GM19023 (cell line): Measurements from ENCODE around the gene ETFRF1.

Experiments
- ATAC-seq: cut with Tn5 transposase; IDR thresholded peaks from one replicate; pipeline ENCODE4 v1.9.1; 2021; ENCODE audit warnings: mild to moderate bottlenecking, moderate library complexity; ENCODE audit not compliant: unreplicated experiment

Gene ETFRF1, protein sequence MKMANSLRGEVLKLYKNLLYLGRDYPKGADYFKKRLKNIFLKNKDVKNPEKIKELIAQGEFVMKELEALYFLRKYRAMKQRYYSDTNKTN

GRCh38 chr12:25195056-25195971, at the start of gene ETFRF1, which contains the start of gene DNAI7:
ETFRF1 (plus strand) TSS chr12:25195237; CDS start chr12:25203957, 8,720 bp downstream.
DNAI7 (minus strand) TSS chr12:25195160; CDS start chr12:25195078, 82 bp downstream.
- ATAC-seq, result peak; percentile 98

- no peak for ATAC-seq
These were observed 48.4 kb upstream of the ETFRF1 start for GRCh38 chr12:25146686-25147085.

- ATAC-seq, result no peak
These were observed 43.6 kb upstream of the ETFRF1 start for GRCh38 chr12:25151476-25151875.

DNA sequence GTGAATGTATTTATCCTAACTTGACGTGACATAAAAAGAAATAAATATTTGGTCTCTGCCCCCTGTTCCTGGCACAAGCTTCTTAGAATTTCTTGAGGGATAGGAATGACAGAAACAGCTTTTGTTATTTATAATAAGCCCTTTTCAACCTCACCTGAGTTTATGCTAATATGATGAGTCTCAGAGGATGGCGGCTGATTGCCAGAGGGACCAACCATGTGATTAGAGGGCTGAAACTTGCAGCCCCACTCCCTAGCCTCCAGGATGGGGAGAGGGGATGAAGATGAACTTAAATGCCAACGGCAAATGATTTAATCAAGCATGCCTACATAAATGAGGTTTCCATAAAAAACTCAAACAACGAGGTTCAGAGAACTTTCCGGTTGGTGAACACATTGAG, 43.0 kb upstream of the ETFRF1 start:
- no peak for ATAC-seq

DNA sequence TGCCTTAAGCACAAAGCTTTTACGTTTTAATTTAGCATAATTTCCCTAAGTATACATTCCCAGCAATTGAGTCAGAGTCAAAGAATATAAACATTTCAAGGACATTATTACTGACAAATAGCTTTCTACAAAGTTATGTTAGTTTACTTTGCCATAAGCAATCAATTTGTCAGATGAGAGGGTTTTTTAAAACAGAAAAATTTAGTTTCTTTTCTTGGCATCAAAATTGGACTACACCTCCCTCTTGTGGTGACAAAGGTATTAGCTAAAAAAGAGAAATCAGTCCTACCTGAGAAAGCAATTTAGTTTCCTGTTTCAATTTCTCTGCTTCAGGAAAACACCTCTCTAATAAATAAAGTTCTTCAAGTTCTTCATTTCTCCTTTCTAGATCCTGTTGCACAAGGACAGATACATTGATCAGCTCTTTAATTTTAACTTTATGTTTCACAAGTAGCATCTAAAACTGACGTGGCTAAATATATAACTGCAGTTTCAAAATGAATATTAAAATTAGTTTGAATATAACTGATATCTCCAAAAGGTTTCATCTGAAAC, 39.9 kb upstream of the ETFRF1 start:
- no peak for ATAC-seq

- ATAC-seq, result no peak
These were observed 39.0 kb upstream of the ETFRF1 start for GRCh38 chr12:25156061-25156460.

DNA sequence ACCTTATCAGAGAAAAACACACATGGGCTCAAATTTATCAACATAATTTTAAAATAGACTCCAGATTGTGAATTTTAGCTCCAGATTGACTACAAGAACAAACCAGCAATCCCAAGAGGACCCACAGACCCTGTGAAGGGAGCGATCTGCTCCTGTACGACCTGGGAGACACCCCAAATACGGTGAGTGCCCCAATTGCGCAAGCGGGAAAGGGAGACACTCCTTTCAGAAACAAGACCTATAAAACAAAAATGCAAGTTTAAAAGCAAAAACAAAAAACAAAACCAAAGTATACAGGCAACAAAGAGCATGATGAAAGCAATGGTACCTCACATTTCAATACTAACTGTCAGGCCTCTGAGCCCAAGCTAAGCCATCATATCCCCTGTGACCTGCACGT, 32.2 kb upstream of the ETFRF1 start:
- ATAC-seq, result no peak

GRCh38 chr12:25182765-25183164, 12.3 kb upstream of the ETFRF1 start:
- ATAC-seq, result no peak

DNA sequence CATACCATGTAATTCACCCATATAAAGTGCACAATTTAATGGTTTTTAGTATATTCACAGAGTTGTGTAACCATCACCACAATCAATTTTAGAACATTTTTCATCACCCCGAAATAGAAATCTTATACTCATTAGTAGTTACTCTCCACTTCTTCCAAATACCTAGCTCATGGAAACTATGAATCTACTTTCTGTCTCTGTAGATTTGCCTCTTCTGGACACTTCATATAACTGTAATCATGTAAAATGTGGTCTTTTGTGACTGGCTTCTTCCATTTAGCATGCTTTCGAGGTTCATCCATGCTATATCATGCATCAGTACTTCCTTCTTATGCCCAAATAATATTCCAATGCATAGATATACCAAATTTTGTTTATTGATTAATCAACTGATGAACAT, 10.9 kb upstream of the ETFRF1 start:
- ATAC-seq, result no peak

DNA sequence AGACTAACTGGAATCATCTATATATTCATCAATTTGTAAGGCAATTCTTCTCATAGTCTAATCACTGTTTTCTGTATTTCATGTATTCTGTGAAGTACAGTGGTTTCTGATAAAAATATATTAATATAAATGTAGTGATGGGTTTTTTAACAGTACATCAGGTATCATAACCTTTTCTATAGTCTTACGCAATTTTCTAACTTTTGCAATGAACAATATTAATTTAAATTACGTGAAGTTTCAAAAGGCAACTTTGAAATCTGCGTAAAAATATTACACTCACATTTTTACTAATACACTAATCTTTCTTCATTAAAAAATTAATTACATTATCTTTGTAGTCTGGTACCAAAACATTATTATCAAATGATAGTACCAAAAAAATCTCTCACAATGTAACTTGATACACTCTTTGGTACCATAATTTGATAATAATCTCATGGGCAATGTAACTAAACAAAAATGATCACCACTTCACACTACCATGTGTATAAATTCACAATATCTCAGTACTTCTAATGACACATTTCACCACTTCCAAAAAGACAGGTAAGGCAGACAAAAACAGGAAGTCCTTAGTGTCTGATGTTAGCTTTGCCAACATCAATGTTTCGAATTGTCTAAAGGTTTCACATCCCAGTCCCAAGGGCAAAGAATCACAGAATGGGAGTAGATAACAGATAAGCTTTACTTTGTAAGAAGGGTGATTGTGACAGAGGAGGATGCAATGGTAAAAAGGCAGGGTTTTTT, 8.8 kb upstream of the ETFRF1 start:
- peak; percentile 55 for ATAC-seq

DNA sequence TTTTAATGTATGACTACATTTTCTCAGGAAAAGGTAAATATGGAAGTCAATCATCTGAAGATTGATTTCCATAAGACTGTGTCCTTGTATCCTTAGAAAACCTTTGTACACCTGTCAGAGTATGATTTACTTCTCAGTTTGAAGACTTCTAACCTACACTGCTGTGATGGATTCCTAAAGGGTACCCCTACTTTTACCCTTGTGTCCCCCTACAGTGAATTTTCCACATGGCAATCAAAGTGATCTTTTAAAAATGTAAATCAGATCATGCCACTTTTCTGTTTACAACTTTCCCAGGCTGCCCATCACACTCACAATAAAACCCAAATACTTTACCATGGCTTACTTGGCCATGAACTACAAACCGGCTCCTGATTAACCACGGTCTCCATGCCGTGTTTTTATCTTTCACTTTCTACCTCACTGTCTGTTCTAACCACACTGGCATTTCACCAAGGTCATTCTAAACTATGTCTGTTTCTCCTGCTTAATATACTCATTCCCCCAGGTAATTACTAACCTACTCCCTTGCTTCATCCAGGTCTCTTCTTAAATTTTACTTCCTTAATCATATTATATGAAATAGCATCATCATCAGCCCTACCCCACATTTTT, 8.1 kb upstream of the ETFRF1 start:
- ATAC-seq, result peak; percentile 79

- ATAC-seq, result no peak
These were observed 7.3 kb upstream of the ETFRF1 start for GRCh38 chr12:25187781-25188180.

GRCh38 chr12:25189656-25190055, 5.4 kb upstream of the ETFRF1 start:
- ATAC-seq, result no peak

- no peak for ATAC-seq
These were observed 4.2 kb upstream of the ETFRF1 start for GRCh38 chr12:25190793-25191192.

DNA sequence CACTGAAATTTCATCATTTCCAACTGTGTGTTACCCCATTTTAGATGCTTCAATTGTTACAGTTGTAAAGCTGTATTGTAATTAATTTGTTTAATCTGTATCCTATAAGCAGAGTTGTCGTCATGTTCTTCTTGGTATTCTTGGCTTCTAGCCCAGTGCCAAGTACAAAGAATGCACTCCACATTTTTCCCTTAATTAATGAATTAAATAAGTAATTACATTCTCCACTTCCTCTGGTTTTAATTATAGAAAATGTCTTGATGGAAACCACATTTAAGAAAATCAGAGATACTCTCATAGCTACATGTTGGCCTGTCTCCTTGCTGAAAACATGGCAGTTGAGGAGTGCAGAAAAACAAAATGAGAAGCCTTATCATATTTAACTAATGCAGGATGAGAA, 823 bp upstream of the ETFRF1 start:
- no peak for ATAC-seq

DNA sequence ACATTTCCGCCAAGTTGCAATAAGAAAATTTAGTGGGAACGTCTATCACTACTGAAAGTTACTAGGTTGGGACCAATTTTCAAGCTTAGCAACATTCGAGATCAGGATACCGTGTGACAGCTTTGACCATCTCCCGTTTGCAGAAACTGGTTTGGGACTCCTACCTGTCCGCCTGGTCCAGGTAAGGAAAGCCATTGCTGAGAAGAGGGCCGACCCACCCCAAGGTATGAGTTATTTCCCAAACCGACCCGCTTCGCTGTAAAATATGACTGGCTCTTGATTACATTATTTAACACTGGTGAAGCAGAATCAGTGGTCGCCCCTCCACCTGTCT, 348 bp upstream of the ETFRF1 start:
- no peak for ATAC-seq

DNA sequence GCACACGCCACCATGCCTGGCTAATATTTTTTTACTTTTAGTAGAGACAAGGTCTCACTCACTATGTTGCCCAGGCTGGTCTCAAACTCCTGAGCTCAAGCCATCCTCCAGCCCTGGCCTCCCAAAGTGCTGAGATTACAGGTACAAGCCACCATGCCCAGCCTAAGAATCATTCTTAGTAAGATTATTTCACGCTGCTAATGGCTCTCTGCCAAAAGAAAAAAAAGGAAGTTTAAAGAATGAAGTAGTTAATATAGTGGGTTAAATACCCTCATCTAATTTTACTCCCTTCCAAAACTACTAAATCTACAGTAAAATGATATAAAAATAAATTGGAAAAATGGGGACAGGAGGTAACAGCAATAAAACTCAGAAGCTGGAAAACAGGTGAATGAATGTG, 2.6 kb downstream of the ETFRF1 start:
- ATAC-seq, result no peak

DNA sequence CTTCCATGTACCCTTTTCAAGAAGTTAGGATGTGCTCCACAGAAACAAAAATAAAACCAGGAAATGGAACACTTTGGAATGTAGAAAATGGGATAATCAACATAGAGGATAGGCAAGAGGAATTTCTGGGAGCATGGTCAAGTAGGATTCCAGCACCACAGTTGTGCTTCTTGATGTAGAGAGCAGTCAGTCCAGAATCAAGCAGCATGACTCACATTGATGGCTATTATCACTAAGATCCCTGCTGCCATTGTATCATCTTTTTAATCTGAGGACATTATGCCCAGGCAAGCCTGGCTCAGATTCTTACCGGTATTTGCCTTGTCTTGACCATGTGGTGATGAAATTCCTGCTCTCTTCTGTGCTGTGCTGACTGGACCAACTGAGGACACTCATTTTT, 5.7 kb downstream of the ETFRF1 start:
- no peak for ATAC-seq

DNA sequence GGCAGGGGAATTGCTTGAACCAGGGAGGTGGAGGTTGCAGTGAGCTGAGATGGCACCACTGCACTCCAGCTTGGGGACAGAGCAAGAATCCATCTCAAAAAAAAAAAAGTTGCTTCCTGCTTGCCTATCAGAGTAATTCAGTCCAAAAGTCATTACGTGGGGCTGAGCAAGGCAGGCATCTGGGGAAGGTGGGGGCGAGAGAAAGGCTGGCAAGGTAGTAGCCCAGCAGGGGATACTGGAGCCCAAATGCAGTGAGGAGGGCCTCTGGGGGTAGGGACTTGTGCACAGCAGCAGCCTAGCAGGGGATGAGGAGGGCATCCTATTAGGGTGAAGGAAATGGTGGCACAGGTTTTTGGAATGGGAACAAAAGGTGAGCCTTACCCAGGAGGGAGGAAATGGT, 7.1 kb downstream of the ETFRF1 start:
- no peak for ATAC-seq

- ATAC-seq, result no peak
These were observed 12.4 kb downstream of the ETFRF1 start for GRCh38 chr12:25207411-25207810.

- ATAC-seq, result no peak
These were observed 12.8 kb downstream of the ETFRF1 start for GRCh38 chr12:25207846-25208245.
